Measurements from ENCODE around the gene GSTA4.

DNA sequence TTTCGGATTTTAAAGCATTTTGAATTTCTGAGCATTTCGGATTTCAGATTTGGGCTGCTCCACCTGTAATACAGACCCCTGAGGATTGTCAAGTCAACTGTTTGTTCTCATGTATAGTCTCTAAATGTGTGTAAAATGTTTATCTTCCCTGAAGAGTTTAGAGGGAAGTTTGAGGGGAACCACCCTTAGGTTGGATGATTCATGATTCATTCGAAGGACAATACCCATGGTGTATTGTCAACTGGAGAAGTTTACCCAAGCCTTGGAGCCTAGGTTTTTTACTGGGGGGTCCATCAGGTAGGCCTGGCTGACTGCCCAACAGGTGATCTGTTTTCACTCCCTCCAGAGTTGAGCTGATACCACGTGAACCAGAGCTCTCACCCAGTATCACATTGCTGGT is 18.9 kb downstream of the GSTA4 start:
- no peak for TF ChIP-seq POLR2AphosphoS5 (IDR thresholded peaks at IDR 0.05; ENCODE audit: borderline replicate concordance, low read depth, low read length)
- TF ChIP-seq EZH2 (IDR thresholded peaks at IDR 0.05), result no peak
